Measurements from ENCODE around the gene DDA1. TPM values are rescaled to one million over a fixed set of nuclear protein-coding genes. Genes with fewer than 3 reads are reported as not detected.

DDA1 gene
- total and polyA plus RNA-seq, 9 of the 15 experiments (the other 6 are each of a cell fraction or from before 2014, with no cell fraction given) = 1.4 to 83.8 (median 33.8) TPM

DNA sequence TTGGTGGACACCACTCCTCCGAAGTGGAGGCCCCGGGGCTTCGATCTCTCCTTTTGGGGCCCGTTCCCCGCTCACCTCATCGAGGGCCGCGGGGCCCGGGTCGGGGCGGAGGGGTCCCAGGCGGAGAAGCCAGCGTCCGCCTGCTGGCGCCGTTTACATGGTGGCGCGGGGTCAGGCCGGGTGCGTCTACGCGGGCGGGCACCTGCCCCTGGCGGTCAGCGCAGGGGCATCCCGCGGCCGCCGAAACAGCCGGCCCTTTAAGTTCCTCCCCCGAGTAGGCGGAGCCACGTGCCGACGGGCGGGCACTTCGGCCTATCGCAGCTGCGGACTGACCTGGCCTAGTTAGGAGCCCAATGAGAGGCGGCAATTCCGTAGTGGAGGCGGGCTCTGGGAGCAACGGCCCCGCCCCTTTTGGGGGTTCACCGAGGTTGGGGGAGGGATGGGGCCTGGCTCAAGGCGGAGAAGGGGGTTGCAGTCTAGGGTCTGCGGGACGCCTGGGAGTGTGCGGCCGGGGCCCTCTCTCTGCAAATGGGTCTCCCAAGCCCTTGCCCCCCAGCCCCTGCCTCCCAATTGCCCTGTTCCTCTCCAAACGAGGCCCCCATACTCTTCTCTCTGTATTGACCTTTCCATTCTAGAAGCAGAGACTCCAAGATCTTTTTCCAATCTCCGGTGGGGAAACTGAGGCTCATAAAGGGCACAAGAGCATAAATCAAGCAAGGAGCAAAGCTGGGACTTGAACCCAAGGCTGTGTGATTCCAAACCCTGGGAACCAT is 6.0 kb upstream of the DDA1 start, which contains the start of gene ABHD8 (continued):
- TF ChIP-seq U2AF1 (optimal IDR thresholded peaks at IDR 0.05; ENCODE audit: low read depth, low read length) (peak; percentile 51), ZNF143 (CRISPR knock-in tag; IDR thresholded peaks at IDR 0.05) (no peak), BRD4 (IDR thresholded peaks at IDR 0.05) (no peak), PTTG1 (tag; IDR thresholded peaks at IDR 0.05; ENCODE audit: low read depth) (no peak), HNRNPUL1 (IDR thresholded peaks at IDR 0.05; ENCODE audit: low read length) (no peak), RBM22 (IDR thresholded peaks at IDR 0.05; ENCODE audit: low read depth, low read length, poor library complexity, severe bottlenecking) (peak; percentile 60), MIER1 (IDR thresholded peaks at IDR 0.05; ENCODE audit: low read depth) (no peak), PRPF4 (IDR thresholded peaks at IDR 0.05; ENCODE audit: insufficient read depth, low read depth, low read length, poor library complexity, severe bottlenecking) (no peak), ZBTB8A (IDR thresholded peaks at IDR 0.05; ENCODE audit: partially characterized antibody) (no peak), ZC3H11A (IDR thresholded peaks at IDR 0.05; ENCODE audit: low read depth, low read length) (no peak), ETV5 (CRISPR knock-in tag; IDR thresholded peaks at IDR 0.05; ENCODE audit: low read depth) (no peak), PHF20 (IDR thresholded peaks at IDR 0.05; ENCODE audit: partially characterized antibody) (peak; percentile 37), ZBED1 (IDR thresholded peaks at IDR 0.05) (no peak), RBBP5 (IDR thresholded peaks at IDR 0.05; ENCODE audit: borderline replicate concordance, insufficient read depth, low read length, poor library complexity, severe bottlenecking) (peak; percentile 37), RBM17 (IDR thresholded peaks at IDR 0.05; ENCODE audit: borderline replicate concordance, low read depth, low read length) (no peak), GTF2F1 (IDR thresholded peaks at IDR 0.05; ENCODE audit: low read depth, low read length) (no peak), CBX3 (IDR thresholded peaks at IDR 0.05; ENCODE audit: borderline replicate concordance in 1 of 2, low read length in 2 of 2) (no peak), KAT7 (CRISPR knock-in tag; IDR thresholded peaks at IDR 0.05; ENCODE audit: borderline replicate concordance) (peak; percentile 38; the same call in 1 of the 2 replicates), ELF4 (CRISPR knock-in tag; IDR thresholded peaks at IDR 0.05) (no peak), ATF1 (CRISPR knock-in tag; IDR thresholded peaks at IDR 0.05) (peak; percentile 26; the same call in 1 of the 2 replicates), ATF1 (tag; IDR thresholded peaks at IDR 0.05) (peak; percentile 82), CREB1 (IDR thresholded peaks at IDR 0.05) (peak; percentile 74), CREB1 (CRISPR knock-in tag; IDR thresholded peaks at IDR 0.05) (peak; percentile 92)
- TF ChIP-seq, protein P1, sequence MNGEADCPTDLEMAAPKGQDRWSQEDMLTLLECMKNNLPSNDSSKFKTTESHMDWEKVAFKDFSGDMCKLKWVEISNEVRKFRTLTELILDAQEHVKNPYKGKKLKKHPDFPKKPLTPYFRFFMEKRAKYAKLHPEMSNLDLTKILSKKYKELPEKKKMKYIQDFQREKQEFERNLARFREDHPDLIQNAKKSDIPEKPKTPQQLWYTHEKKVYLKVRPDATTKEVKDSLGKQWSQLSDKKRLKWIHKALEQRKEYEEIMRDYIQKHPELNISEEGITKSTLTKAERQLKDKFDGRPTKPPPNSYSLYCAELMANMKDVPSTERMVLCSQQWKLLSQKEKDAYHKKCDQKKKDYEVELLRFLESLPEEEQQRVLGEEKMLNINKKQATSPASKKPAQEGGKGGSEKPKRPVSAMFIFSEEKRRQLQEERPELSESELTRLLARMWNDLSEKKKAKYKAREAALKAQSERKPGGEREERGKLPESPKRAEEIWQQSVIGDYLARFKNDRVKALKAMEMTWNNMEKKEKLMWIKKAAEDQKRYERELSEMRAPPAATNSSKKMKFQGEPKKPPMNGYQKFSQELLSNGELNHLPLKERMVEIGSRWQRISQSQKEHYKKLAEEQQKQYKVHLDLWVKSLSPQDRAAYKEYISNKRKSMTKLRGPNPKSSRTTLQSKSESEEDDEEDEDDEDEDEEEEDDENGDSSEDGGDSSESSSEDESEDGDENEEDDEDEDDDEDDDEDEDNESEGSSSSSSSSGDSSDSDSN (IDR thresholded peaks at IDR 0.05; ENCODE audit: borderline replicate concordance in 1 of 2, low read depth in 2 of 2, low read length in 2 of 2) = no peak
- TF ChIP-seq, protein P2, sequence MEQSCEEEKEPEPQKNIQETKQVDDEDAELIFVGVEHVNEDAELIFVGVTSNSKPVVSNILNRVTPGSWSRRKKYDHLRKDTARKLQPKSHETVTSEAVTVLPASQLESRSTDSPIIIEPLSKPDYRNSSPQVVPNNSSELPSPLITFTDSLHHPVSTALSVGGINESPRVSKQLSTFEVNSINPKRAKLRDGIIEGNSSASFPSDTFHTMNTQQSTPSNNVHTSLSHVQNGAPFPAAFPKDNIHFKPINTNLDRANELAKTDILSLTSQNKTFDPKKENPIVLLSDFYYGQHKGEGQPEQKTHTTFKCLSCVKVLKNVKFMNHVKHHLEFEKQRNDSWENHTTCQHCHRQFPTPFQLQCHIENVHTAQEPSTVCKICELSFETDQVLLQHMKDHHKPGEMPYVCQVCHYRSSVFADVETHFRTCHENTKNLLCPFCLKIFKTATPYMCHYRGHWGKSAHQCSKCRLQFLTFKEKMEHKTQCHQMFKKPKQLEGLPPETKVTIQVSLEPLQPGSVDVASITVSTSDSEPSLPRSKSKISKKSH (CRISPR knock-in tag; IDR thresholded peaks at IDR 0.05) = no peak

Data from K562 (cell line).